ENCODE results near the gene DLX2. TPM values are rescaled to one million over a fixed set of nuclear protein-coding genes. Genes with fewer than 3 reads are reported as not detected.

The DLX2 gene
- total RNA-seq, 1 experiment from 2014 or later = 0.82 TPM

- intact Hi-C loops (cut with micrococcal nuclease; ENCODE audit: unreplicated experiment) = no loop called here
- CTCF ChIA-PET = interaction anchor here (0.7 kb wide), 1 partner anchor 235 kb away, joined by 4 read pairs; the partner anchor contains the start of gene SLC25A12
Measured at GRCh38 chr2:172128484-172128883, 25.8 kb upstream of the DLX2 start.

GRCh38 chr2:172120118-172120517 lies 17.4 kb upstream of the DLX2 start:
- H3K27ac Mint-ChIP-seq (ENCODE audit: unreplicated experiment) = no peak overlapping the region
- H3K4me1 Mint-ChIP-seq (ENCODE audit: low read depth, unreplicated experiment) = peaks cover 20% of the 10 kb centered on the region
- DNase-seq = no peak
- BruUV-seq (replicated peaks) = no TSS peak
- no peaks in the 10 kb centered on the region for H3K27me3 Mint-ChIP-seq (ENCODE audit: insufficient read depth, unreplicated experiment)
- Histone ChIP-seq H3K27me3 (replicated peaks; ENCODE audit: control insufficient read depth, insufficient read depth, low read length) (no peaks in the 10 kb centered on the region), H3K4me1 (peaks cover 8% of the 10 kb centered on the region; the same call in 1 of the 2 replicates), H3K36me3 (ENCODE audit: control insufficient read depth, insufficient read depth, low read length) (no peaks in the 10 kb centered on the region), H3K4me3 (ENCODE audit: low read depth, low read length) (no peak overlapping the region), H3K9me3 (no peaks in the 10 kb centered on the region)
- ChIA-PET POLR2A (no interaction called here), CTCF (no interaction called here)
- H3K9me3 Mint-ChIP-seq (ENCODE audit: unreplicated experiment) = no peaks in the 10 kb centered on the region
- H3K36me3 Mint-ChIP-seq (ENCODE audit: insufficient read depth, unreplicated experiment) = no peaks in the 10 kb centered on the region
- no peak for TF ChIP-seq CTCF (IDR thresholded peaks at IDR 0.05; ENCODE audit: insufficient read depth in 1 of 2, low read depth in 1 of 2, low read length in 1 of 2, severe bottlenecking in 1 of 2, unreplicated experiment in 1 of 2)
- intact Hi-C loops (cut with micrococcal nuclease; ENCODE audit: unreplicated experiment) = no loop called here
- no peak overlapping the region for H3K4me3 Mint-ChIP-seq (ENCODE audit: unreplicated experiment)

More at GRCh38 chr2:172128484-172128883, 25.8 kb upstream of the DLX2 start:
- no peak for TF ChIP-seq CTCF (IDR thresholded peaks at IDR 0.05; ENCODE audit: insufficient read depth in 1 of 2, low read depth in 1 of 2, low read length in 1 of 2, severe bottlenecking in 1 of 2, unreplicated experiment in 1 of 2)
- H3K36me3 ChIP-seq (ENCODE audit: control insufficient read depth, insufficient read depth, low read length) = no peaks in the 10 kb centered on the region
- Mint-ChIP-seq H3K27ac (ENCODE audit: unreplicated experiment) (no peak overlapping the region), H3K27me3 (ENCODE audit: insufficient read depth, unreplicated experiment) (no peaks in the 10 kb centered on the region), H3K9me3 (ENCODE audit: unreplicated experiment) (no peaks in the 10 kb centered on the region), H3K4me3 (ENCODE audit: unreplicated experiment) (no peak overlapping the region), H3K36me3 (ENCODE audit: insufficient read depth, unreplicated experiment) (no peaks in the 10 kb centered on the region), H3K4me1 (ENCODE audit: low read depth, unreplicated experiment) (no peaks in the 10 kb centered on the region)
- no peaks in the 10 kb centered on the region for H3K4me1 ChIP-seq
- POLR2A ChIA-PET = no interaction called here
- H3K9me3 ChIP-seq = no peaks in the 10 kb centered on the region
- no peak overlapping the region for H3K4me3 ChIP-seq (ENCODE audit: low read depth, low read length)
- H3K27me3 ChIP-seq (replicated peaks; ENCODE audit: control insufficient read depth, insufficient read depth, low read length) = no peaks in the 10 kb centered on the region
- no TSS peak for BruUV-seq (replicated peaks)
- DNase-seq = no peak

DNA sequence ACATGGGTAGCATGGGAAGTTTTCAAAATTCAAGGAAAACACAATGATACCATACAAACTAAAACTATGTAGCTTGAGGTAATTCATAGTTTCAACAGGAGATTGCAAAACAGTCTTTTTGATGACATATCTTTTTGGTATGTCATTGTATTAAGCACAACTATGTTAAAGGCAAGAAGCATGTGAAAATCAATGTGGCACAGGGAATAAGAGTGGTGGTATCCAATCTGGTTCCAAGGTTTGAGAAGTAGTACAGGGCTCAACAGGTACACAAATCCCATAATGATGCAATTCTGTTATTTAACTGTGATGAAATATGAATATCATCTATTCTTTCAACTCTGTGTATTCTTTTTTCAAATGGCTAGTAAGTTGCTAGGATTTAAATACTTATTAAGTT lies 16.4 kb upstream of the DLX2 start:
- Histone ChIP-seq H3K9me3 (no peaks in the 10 kb centered on the region), H3K4me1 (peaks cover 17% of the 10 kb centered on the region), H3K27me3 (replicated peaks; ENCODE audit: control insufficient read depth, insufficient read depth, low read length) (no peaks in the 10 kb centered on the region), H3K4me3 (ENCODE audit: low read depth, low read length) (no peak overlapping the region), H3K36me3 (ENCODE audit: control insufficient read depth, insufficient read depth, low read length) (no peaks in the 10 kb centered on the region)
- BruUV-seq (replicated peaks) = no TSS peak
- Mint-ChIP-seq H3K27me3 (ENCODE audit: insufficient read depth, unreplicated experiment) (no peaks in the 10 kb centered on the region), H3K9me3 (ENCODE audit: unreplicated experiment) (no peaks in the 10 kb centered on the region), H3K4me1 (ENCODE audit: low read depth, unreplicated experiment) (peaks cover 28% of the 10 kb centered on the region), H3K27ac (ENCODE audit: unreplicated experiment) (no peak overlapping the region), H3K4me3 (ENCODE audit: unreplicated experiment) (no peak overlapping the region), H3K36me3 (ENCODE audit: insufficient read depth, unreplicated experiment) (no peaks in the 10 kb centered on the region)
- ChIA-PET CTCF (interaction anchor here (1.0 kb wide), 1 partner anchor 8 kb away, joined by 5 read pairs; no protein-coding TSS in a partner anchor), POLR2A (no interaction called here)
- DNase-seq = no peak
- TF ChIP-seq CTCF (IDR thresholded peaks at IDR 0.05; ENCODE audit: insufficient read depth in 1 of 2, low read depth in 1 of 2, low read length in 1 of 2, severe bottlenecking in 1 of 2, unreplicated experiment in 1 of 2) = no peak
- intact Hi-C loops (cut with micrococcal nuclease; ENCODE audit: unreplicated experiment) = no loop called here
